Midbrain (tissue), 1 donor: ENCODE results near the gene PGS1.

Experiments
- DNase-seq: peaks from one replicate; lab custom pipeline; 2025; lab: John Stamatoyannopoulos, UW

Gene PGS1

GRCh38 chr17:78426293-78426879 lies 47.9 kb downstream of the PGS1 start:
- DNase-seq, result peak; percentile 36

DNA sequence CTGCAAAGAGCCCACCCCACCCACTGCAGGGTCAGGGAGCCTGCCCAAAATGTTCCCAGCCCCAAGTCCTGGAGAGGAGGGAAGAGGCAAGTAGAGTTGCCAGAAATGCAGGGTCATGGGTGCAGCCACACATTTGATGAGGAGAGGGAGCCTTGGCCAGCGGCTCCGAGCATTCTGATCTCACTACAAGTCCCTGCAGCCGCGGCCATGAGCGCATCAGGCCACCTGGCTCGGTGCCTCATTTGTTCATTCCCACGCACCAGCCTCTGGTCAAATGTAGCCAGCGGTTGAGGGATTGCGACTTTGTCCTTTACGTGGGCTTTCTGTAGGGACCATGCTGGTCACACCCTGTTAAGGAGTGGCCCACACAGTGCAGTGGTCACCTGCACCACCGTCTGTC lies 48.7 kb downstream of the PGS1 start:
- no peak for DNase-seq

DNA sequence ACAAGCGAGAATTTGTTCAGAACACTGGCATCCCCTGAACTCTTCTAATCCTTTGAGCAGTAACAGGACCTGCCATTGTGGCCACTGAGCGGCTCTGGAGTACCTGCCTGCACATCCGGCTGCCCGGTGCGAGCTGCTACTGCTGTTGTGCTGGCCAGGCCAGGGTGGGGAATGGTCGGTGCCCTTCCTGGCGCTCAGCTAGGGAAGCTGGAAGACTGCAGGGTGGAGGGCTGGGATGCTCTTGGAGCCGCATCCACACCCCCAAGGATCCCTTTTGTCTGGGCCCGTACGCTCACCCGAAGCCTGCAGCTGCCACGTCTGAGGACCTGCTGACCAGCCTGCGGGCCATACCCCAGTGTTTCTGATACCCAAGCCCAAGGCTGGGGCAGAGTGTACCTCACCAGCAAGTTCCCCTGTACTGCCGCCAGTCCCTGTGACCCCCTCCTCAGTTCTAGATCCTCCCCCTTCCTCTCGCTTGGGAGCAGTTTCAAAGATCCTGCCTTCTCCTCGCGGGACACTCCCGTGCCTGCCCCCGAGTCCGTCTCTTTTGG lies 49.7 kb downstream of the PGS1 start:
- DNase-seq, result no peak

GRCh38 chr17:78428836-78429617 lies 50.6 kb downstream of the PGS1 start:
- DNase-seq, result no peak

- no peak for DNase-seq
Observed at GRCh38 chr17:78429618-78429995, 51.2 kb downstream of the PGS1 start.

DNA sequence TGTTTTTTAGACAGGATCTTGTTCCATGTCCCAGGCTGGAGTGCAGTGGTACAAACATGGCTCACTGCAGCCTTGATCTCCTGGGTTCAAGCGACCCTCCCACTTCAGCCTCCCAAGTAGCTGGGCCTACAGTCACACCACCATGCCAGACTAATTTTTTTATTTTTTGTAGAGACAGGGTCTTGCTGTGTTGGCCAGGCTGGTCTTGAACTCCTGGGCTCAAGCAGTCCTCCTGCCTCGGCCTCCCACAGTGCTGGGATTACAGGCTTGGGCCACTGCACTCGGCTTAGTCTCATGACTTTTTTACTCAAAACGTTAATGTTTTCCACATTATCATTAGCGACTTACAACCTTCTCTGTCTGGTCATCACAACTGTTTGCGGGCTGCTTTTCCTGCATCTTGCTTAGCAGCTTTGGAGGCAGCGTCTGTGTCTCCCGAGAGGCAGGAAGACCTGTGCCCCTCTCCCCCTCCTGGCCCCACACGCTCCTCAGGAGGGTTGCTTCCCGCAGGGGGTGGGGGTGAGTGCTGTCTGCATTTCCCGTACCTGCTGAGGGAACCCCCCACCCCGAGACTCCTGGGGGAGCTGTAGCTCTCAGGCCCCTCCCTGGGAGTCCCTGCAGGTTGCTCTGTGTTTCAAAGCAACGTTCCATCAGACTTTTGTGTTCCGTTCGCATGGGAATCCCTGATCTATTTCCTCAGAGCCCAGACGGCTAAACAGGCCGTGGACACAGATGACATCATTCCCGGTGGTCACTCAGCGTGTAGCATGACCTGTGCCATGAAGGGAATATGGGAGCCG lies 52.6 kb downstream of the PGS1 start:
- no peak for DNase-seq

- no peak for DNase-seq
Observed at GRCh38 chr17:78431692-78431958, 53.2 kb downstream of the PGS1 start.

- peak; percentile 76 for DNase-seq
Observed at GRCh38 chr17:78432226-78433012, 54.0 kb downstream of the PGS1 start.

GRCh38 chr17:78433013-78433727 lies 54.7 kb downstream of the PGS1 start:
- DNase-seq, result no peak

DNA sequence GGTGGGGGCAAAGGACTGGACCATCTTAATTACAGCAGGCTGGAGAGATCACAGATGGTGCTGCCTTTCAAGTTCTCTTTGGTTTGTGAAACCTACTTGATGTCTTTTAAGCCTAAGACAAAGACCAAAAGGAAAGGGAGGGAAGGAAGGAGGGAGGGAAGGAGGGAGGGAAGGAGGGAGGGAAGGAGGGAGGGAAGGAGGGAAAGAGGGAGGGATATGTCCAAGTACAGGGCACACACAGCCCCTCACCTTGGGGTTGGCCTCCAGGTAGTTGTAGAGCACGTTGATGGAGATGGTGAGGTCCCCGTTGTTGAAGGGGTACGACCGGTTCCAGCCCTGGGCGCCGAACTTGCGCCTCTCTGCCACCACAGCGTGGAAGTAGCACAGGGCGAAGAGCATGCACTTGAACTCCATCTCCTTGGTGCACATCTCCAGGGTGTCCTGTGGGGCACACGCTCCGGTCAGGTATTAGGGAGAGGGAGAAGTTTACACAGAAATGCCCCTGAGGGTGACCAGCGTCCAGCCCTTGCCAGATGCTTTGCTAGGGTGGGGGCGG lies 55.4 kb downstream of the PGS1 start:
- DNase-seq, result no peak

GRCh38 chr17:78434455-78435329 lies 56.2 kb downstream of the PGS1 start:
- no peak for DNase-seq

DNA sequence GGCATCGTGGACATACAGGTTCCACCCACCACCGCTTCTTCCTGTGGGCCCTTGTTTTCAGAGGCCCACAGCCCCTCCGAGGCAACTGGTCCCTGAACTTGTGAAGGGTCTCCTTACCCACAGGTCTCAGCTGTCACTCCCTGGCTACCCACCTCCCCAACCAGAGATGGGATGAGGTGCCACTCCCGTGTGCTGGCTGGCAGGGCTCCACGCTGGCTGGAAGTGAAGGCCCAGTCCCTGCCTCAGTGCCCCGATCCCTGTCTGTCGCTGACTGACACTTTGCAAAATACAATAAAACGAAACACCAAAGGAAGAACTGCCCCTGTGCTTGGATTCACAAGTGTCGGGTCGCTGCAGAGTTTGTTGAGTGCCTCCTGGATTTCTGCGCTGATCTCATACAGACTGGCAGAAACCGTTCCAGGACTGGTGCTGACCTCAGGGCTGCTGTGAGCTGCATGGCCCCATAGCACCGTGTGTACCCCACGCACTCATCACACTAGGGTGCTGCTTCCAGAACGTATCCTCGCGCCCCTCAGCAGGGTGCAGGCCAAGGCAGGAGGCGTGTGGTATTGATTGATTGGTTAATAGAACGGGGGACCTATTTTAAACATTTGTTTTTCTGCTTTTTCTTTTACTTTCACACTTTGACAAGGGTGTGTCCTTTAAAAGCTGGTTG lies 57.0 kb downstream of the PGS1 start:
- no peak for DNase-seq

- DNase-seq, result no peak
Observed at GRCh38 chr17:78437508-78438169, 59.2 kb downstream of the PGS1 start.

DNA sequence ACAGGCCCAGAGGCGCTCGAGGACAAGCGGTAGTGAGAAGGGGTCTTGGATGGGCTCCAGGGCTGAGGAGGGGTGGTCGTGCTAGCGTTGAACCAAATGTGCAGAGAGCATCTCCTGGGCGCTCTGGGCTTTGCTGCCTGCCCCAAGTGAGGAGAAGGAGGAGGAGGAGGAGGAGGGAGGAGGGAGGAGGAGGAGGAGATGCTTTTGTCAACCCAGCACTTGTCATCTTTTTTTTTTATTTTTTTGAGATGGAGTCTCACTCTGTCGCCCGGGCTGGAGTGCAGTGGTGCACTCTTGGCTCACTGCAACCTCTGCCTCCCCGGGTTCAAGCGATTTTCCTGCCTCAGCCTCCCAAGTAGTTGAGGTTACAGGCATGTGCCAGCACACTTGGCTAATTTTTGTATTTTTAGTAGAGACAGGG lies 59.8 kb downstream of the PGS1 start:
- DNase-seq, result no peak

DNA sequence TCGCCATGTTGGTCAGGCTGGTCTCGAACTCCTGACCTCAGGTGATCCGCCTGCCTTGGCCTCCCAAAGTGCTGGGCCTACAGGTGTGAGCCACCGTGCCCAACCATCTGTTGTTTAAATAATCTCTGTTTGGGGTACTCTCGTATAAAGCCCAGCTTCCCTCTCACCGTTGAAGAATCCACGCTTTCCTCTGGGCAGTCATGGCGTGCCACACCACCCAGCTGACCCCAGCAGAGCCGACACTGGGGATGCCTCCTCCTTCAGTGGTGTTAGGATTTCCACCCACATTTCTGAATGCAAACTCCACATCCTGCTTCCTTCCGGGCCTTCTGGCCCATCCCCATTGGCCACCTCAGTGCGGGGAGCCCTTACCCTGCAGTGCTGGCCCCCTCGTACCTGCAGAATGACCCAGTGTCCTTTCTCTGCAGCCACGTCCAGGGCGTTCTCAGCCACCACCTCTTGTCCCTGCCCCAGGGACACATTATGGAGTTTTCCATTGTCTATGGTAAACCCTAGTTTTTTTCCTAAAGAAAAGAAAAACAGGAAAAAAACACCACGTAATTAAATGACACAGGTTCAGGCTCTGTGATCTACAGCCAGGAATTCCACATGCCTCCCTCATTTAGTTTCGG lies 60.4 kb downstream of the PGS1 start:
- DNase-seq, result no peak

DNA sequence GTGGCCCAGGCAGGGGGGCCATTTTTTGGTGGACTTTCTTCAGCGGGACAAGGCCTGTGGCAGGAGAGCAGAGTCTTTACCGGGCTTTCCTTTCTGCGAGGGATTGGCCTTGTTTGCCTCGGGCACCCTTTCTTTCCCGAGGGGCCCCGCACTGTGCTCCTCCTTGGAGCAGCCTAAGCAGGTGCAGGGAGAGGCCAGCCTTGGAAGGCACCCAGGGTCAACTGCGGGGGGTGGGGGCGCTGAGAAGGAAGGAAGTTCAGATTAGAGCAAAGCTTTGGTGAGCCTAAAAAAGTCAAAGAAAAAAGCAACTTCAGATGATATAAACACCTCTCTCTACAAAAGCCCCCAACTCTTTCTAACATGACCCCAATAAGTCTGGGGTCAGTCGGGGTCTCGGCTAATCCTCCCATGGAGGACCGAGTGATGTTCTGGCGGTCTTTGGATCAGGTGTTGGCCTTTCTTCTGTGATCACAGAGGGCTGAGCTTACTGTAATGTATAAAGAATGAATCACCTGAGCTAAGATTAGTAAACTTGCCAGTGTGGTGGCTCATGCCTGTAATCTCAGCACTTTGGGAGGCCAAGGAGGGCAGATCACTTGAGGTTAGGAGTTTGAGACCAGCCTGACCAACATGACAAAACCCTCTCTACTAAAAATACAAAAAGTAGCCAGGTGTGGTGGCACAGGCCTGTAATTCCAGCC lies 63.0 kb downstream of the PGS1 start:
- no peak for DNase-seq

- no peak for DNase-seq
Observed at GRCh38 chr17:78442648-78443218, 64.3 kb downstream of the PGS1 start.

GRCh38 chr17:78444392-78444791 lies 65.9 kb downstream of the PGS1 start:
- DNase-seq, result no peak
